ENCODE measurements around the gene NEU2. TPM values are rescaled to one million over a fixed set of nuclear protein-coding genes. Genes with fewer than 3 reads are reported as not detected.

Gene NEU2
- total RNA-seq, 1 donor from 2014 or later = not detected

DNA sequence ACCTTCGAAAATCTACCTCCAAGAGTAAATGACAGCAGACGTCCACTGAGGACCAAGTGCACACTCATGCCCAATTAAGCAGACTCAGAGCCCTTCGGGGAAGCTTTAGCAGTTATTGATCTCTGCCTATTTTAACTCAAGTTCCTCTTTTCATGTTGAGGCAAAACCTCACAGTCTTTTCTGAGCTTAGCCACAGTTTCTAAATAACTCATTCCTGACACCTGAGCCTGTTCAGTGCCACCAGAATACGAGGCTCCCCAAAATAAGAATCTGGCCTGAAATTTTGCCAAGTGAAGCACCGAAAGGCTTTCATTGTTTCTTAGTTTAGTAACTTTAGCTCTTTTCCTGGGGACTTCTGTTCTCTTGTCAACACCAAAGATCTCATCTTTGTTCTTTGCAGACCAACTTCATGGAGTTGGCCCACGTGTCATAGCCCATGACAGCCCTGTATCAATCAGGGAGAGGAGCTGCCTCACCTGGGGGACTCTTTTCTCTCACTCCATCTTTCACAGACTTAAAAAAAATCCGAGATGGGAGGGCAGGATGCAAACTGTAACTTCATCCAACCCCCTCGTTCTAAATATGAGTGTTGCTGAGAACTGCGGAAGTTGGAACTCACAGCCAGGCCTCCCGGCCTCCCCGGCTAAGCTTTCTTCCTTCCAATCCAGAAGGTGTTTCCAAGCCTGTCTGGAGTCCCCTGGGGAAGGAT, 49.9 kb downstream of the NEU2 start:
- Mint-ChIP-seq H3K36me3 (ENCODE audit: unreplicated experiment) (no peaks in the 10 kb centered on the region), H3K4me1 (ENCODE audit: unreplicated experiment) (no peaks in the 10 kb centered on the region), H3K27ac (ENCODE audit: unreplicated experiment) (no peak overlapping the region), H3K27me3 (ENCODE audit: unreplicated experiment) (peaks cover 38% of the 10 kb centered on the region), H3K9me3 (ENCODE audit: unreplicated experiment) (no peaks in the 10 kb centered on the region), H3K4me3 (ENCODE audit: unreplicated experiment) (no peak overlapping the region)
- TF ChIP-seq, protein P1, sequence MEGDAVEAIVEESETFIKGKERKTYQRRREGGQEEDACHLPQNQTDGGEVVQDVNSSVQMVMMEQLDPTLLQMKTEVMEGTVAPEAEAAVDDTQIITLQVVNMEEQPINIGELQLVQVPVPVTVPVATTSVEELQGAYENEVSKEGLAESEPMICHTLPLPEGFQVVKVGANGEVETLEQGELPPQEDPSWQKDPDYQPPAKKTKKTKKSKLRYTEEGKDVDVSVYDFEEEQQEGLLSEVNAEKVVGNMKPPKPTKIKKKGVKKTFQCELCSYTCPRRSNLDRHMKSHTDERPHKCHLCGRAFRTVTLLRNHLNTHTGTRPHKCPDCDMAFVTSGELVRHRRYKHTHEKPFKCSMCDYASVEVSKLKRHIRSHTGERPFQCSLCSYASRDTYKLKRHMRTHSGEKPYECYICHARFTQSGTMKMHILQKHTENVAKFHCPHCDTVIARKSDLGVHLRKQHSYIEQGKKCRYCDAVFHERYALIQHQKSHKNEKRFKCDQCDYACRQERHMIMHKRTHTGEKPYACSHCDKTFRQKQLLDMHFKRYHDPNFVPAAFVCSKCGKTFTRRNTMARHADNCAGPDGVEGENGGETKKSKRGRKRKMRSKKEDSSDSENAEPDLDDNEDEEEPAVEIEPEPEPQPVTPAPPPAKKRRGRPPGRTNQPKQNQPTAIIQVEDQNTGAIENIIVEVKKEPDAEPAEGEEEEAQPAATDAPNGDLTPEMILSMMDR (IDR thresholded peaks at IDR 0.05) = no peak
- DNase-seq (ENCODE audit: extremely low spot score, unreplicated experiment) = no peak

DNA sequence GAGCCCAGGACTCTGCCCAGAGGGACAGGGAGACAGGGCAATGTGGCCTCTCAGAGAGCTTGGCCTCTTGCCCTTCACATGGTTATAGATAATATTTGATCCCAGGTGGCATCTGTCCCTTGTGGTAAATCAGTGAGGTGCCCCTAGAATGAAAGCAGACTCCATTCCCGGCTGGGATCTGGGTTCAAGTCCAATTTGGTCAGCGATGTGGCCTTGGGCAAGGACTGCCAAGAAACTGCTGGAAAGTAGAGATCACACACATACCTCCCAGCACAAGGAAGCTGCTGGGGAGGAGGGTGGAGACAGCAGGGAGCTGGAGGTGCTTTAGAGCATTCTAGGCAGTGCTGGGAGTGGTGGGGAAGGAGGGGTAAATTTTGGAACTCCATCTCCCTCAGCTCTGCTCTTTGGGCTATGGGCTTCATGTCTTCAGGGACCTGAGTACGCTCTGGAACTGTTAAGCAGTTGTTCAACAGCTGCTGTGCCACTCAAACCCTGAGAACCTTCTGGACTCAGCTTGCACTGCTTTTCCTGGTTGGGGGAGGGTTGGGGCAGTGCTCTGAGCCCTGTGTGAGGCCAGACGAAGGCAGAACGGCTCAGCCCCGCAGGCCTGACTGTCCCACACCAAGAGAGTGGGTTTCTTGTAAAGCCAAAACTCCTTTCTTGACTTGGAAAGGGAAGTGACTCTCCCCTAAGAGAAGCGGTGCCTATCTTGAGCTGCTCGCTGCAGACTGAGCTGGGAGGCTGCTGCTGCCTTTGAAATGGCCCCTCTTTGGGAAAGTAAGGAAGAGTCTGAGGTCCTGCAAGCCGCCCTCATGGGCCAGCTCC, 50.7 kb downstream of the NEU2 start:
- Mint-ChIP-seq H3K27ac (ENCODE audit: unreplicated experiment) (no peak overlapping the region), H3K9me3 (ENCODE audit: unreplicated experiment) (no peaks in the 10 kb centered on the region), H3K27me3 (ENCODE audit: unreplicated experiment) (peaks cover 39% of the 10 kb centered on the region), H3K4me3 (ENCODE audit: unreplicated experiment) (no peak overlapping the region), H3K4me1 (ENCODE audit: unreplicated experiment) (no peaks in the 10 kb centered on the region), H3K36me3 (ENCODE audit: unreplicated experiment) (no peaks in the 10 kb centered on the region)
- DNase-seq (ENCODE audit: extremely low spot score, unreplicated experiment) = no peak
- TF ChIP-seq, protein P1 (IDR thresholded peaks at IDR 0.05) = no peak

DNA sequence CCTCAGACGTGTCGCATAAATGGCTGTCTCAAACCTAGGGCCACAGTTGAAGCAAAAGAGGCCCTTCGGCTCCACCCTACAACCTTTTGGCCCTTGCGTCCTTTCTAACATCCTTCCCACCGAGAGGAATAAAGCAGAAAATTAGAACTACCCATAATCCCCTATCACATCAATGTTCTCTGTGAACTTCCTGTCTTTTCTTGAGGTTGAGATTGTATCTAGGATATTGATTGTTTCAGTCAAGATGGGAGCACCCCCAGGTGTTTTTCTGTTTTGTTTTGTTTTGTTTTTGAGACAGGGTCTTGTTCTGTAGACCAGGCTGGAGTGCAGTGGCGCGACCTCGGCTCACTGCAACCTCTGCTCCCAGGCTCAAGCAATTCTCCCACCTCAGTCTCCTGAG, 51.3 kb downstream of the NEU2 start:
- Mint-ChIP-seq H3K27ac (ENCODE audit: unreplicated experiment) (no peak overlapping the region), H3K27me3 (ENCODE audit: unreplicated experiment) (peaks cover 44% of the 10 kb centered on the region), H3K9me3 (ENCODE audit: unreplicated experiment) (no peaks in the 10 kb centered on the region), H3K4me1 (ENCODE audit: unreplicated experiment) (no peaks in the 10 kb centered on the region), H3K4me3 (ENCODE audit: unreplicated experiment) (no peak overlapping the region), H3K36me3 (ENCODE audit: unreplicated experiment) (no peaks in the 10 kb centered on the region)
- TF ChIP-seq, protein P1 (IDR thresholded peaks at IDR 0.05) = no peak
- DNase-seq (ENCODE audit: extremely low spot score, unreplicated experiment) = no peak

DNA sequence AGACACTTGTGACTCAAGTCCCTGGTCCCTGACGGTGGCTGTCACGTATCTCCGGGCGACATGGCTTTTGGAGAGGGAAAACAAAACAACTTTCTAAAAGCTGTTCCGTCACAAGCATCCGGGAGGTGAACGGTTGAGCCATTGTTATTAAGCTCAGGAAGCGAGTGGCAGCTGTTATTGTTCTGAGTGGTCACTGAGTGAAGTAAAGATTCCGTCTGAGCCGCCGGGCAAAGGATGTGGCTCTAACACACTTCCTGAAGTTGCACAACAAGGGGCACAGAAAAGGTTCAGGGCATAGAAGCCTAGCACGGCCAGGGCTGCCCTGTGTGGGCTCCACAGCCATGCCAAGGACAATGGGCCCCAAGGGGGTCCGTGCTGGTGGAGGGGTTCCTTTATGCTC, 52.0 kb downstream of the NEU2 start:
- Mint-ChIP-seq H3K4me1 (ENCODE audit: unreplicated experiment) (no peaks in the 10 kb centered on the region), H3K4me3 (ENCODE audit: unreplicated experiment) (no peak overlapping the region), H3K27ac (ENCODE audit: unreplicated experiment) (no peak overlapping the region), H3K36me3 (ENCODE audit: unreplicated experiment) (no peaks in the 10 kb centered on the region), H3K9me3 (ENCODE audit: unreplicated experiment) (no peaks in the 10 kb centered on the region), H3K27me3 (ENCODE audit: unreplicated experiment) (peaks cover 37% of the 10 kb centered on the region)
- no peak for DNase-seq (ENCODE audit: extremely low spot score, unreplicated experiment)
- TF ChIP-seq, protein P1 (IDR thresholded peaks at IDR 0.05) = no peak

Other genes starting within 250 kb of the NEU2 start
- 1.9 and 2.1 TPM in 2 replicates for gene SNORC, start 162.4 kb upstream of the NEU2 start, total RNA-seq
- gene NGEF, start 19.4 kb upstream of the NEU2 start, total RNA-seq = 0.26 and 0.27 TPM in 2 replicates
- gene INPP5D, start 27.7 kb downstream of the NEU2 start, total RNA-seq = 0.31 and 0.40 TPM in 2 replicates
- gene ATG16L1, start 219.0 kb downstream of the NEU2 start, total RNA-seq = 20.9 and 23.4 TPM in 2 replicates

Measured in osteocyte (in vitro differentiated cells).